GM18505 (cell line): ENCODE results near the gene MTAP.

Source experiments
- ATAC-seq: cut with Tn5 transposase; IDR thresholded peaks from one replicate; pipeline ENCODE4 v1.9.1; 2021; ENCODE audit not compliant: unreplicated experiment
- POLR2A ChIP-seq: IDR thresholded peaks from 4 replicates; pipeline ENCODE4 v1.6.1; 2011; ENCODE audit warnings: borderline replicate concordance; ENCODE audit not compliant: insufficient read depth, insufficient read length; ENCODE audit errors: extremely low read depth

Gene MTAP

DNA sequence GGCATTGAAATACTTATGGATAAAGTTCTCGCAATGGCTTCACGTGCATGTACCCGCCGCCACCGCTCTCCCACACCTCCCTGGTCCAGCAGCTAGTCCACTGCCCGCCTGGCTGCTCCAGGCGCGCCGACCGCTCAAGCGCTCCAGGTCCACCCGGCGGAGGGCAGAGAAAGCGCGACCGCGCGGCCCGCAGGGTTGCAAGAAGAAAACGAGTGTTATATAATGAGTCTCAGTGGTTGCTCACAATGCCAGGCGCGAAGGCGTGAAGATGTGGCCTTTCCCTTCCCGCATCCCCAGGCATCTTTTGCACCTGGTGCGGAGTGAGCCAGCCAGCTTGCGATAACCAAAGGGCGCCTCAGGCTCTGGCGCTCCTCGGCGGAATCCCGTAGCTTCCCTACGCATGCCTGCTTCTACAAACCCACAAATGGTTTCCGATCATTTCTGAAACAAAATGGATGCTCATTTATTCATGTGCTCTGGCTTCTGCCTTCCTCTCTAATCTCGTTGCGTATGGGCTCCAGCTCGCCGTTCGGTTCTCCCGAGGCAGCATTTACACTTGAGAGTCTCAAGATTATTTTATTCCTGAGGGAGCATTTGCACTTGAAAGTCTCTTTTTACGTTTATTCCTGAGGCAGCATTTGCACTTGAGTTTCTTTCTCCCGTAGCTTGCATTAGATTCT is 166.0 kb downstream of the MTAP start:
- no peak for ATAC-seq
- no peak for TF ChIP-seq POLR2A

GRCh38 chr9:21969011-21969940 is 166.8 kb downstream of the MTAP start:
- TF ChIP-seq POLR2A = no peak
- ATAC-seq = no peak

- no peak for TF ChIP-seq POLR2A
- no peak for ATAC-seq
These were observed 167.7 kb downstream of the MTAP start for GRCh38 chr9:21969951-21970799.

- no peak for ATAC-seq
- TF ChIP-seq POLR2A = no peak
These were observed 168.6 kb downstream of the MTAP start for GRCh38 chr9:21970800-21971640.

- ATAC-seq = no peak
- TF ChIP-seq POLR2A = no peak
These were observed 169.9 kb downstream of the MTAP start for GRCh38 chr9:21972361-21972760.

DNA sequence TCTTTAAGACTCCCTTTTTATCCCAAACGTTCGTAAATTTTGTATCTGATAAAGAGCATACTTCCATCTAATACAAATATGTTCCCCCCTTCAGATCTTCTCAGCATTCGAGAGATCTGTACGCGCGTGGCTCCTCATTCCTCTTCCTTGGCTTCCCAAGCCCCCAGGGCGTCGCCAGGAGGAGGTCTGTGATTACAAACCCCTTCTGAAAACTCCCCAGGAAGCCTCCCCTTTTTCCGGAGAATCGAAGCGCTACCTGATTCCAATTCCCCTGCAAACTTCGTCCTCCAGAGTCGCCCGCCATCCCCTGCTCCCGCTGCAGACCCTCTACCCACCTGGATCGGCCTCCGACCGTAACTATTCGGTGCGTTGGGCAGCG is 171.9 kb downstream of the MTAP start:
- no peak for TF ChIP-seq POLR2A
- ATAC-seq = peak; percentile 5

GRCh38 chr9:21974722-21975409 is 172.4 kb downstream of the MTAP start:
- ATAC-seq = peak; percentile 62
- TF ChIP-seq POLR2A = no peak

DNA sequence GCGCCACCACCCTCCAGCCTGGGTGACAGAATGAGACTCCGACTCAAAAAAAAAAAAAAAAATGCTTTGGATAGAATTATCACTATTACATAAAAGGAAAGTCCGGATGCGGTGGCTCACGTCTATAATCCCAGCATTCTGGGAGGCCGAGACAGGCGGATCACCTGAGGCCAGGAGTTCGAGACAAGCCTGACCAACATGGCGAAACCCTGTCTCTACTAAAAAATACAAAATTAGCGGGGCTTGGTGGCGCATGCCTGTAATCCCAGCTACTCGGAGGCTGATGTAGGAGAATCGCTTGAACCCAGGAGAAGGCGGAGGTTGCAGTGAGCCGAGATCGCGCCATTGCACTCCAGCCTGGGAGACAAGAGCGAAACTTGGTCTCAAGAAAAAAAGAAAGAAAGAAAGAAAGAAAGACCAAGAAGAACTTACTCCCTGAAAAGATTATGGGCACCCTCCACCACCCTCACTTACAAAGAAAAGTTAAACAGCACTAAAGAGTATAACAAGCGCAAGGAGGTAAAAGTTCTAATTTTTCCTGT is 174.0 kb downstream of the MTAP start:
- no peak for TF ChIP-seq POLR2A
- ATAC-seq = no peak

DNA sequence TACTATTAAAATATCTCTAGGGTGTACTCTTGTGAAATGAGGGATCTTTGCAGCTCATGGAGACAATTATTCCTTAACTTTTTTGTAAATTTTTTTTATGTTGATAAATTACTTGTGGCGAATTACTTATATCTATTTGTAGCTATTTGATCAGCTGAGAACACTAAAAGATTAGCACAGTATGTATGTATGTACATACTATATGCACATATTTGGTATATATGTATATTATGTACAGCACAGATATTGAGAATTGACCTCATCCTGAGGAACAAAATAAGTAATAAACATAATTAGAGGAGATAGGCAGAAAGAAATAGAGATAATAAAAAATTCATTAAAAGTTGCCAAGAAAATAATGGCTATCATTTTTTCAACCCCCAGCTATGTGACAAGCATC is 180.0 kb downstream of the MTAP start:
- no peak for ATAC-seq
- no peak for TF ChIP-seq POLR2A

- no peak for ATAC-seq
- TF ChIP-seq POLR2A = no peak
These were observed 180.6 kb downstream of the MTAP start for GRCh38 chr9:21982861-21983560.

DNA sequence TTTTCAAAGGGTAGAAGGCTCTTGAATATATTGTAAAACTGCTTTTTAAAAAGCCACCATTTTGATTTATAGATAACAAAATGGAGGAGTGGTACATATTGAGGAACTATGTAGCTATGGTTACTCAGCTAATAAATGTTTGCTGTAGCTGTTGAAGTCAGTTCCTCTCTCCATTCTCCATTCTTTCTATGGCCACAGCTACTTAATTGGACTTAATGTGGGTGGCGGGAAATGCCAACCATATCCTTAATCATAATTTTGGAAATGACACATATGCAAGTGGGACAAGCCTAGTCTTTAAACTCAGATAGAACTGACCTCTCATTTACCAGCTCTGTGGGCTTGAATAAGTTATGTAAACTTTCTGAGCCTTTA is 181.1 kb downstream of the MTAP start:
- ATAC-seq = no peak
- TF ChIP-seq POLR2A = no peak
